ENCODE measurements around the gene SNAPC2.
"Not testable (repeated sequence)": the region's sequence is repeated elsewhere in the genome, so short reads cannot be mapped to it uniquely, and the experiment has no call there.

The SNAPC2 gene

DNA sequence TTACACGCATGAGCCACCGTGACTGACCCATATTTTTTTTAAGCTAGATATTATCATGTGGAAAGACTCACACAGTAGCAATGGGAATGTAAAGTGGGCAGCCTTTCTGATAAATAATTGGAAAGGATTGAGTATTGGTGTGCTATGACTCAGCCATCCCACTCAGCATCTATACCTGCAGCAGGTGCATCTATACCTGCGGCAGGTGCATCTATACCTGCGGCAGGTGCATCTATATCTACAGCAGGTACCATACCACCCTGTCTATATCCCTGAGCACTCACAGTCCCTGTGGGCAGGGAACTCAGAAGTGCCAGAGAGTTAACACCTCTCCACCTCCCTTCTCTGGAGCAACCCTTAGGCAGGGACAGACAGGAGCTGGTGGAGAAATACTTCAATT is 37.0 kb upstream of the SNAPC2 start:
- no peak overlapping the region for H3K4me3 ChIP-seq (ENCODE audit: control insufficient read depth, low read depth, low read length)
- TF ChIP-seq CTCF (conservative IDR thresholded peaks at IDR 0.05; ENCODE audit: control insufficient read depth, insufficient read depth, low read depth, low read length) = no peak
- DNase-seq (ENCODE audit: low read depth) = no peak

DNA sequence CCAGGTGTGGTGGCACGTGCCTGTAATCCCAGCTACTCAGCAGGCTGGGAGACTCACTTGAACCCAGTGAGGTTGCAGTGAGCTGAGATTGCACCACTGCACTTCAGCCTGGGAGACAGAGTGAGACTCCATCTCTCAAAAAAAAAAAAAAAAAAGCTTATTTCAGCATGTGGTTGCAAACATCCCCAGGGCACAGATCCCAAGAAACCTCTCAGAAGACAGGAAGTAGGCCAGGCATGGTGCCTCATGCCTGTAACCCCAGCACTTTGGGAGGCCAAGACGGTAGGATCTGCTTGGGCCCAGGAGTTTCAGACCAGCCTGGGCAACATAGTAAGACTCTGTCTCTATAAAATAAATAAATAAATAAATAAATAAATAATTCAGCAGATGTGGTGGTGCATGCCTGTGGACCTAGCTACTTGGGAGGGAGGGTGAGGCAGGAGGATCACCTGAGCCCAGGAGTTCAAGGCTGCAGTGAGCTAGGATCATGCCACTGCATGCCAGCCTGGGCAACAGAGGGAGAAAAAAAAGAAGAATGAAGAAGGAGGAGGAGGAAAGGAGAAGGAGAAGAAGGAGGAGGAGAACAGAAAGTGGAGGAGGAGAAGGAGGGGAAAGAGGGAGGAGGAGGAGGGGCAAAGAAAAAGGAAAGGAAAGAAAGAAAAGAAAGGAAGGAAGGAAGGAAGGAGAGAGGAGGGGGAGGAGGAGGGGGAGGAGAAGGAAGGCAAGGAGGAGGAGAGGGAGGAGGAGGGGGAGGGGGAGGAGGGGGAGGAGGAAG is 36.2 kb upstream of the SNAPC2 start:
- DNase-seq (ENCODE audit: low read depth) = peak; percentile 47
- no peak for TF ChIP-seq CTCF (conservative IDR thresholded peaks at IDR 0.05; ENCODE audit: control insufficient read depth, insufficient read depth, low read depth, low read length)

DNA sequence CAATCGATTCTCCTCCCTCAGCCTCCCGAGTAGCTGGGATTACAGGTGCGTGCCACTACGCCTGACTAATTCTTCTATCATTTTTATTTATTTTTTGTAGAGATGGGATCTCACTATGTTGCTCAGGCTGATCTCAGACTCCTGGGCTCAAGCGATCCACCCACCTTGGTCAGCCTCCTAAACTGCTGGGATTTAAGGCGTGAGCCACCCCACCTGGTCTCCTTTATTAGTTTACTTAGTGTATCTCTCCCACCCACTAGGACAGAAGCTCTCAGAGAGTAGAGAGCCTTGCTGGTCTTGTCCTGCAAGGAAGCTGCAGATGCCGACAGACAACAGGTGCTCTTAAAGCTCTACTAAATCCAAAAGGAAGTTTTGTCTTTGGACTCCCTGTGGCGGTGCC is 34.3 kb upstream of the SNAPC2 start:
- H3K4me3 ChIP-seq (ENCODE audit: control insufficient read depth, low read depth, low read length) = no peak overlapping the region
- no peak for TF ChIP-seq CTCF (conservative IDR thresholded peaks at IDR 0.05; ENCODE audit: control insufficient read depth, insufficient read depth, low read depth, low read length)
- DNase-seq (ENCODE audit: low read depth) = no peak

More for the DNA sequence above, 36.2 kb upstream of the SNAPC2 start:
- no peak overlapping the region for H3K4me3 ChIP-seq (ENCODE audit: control insufficient read depth, low read depth, low read length)

DNA sequence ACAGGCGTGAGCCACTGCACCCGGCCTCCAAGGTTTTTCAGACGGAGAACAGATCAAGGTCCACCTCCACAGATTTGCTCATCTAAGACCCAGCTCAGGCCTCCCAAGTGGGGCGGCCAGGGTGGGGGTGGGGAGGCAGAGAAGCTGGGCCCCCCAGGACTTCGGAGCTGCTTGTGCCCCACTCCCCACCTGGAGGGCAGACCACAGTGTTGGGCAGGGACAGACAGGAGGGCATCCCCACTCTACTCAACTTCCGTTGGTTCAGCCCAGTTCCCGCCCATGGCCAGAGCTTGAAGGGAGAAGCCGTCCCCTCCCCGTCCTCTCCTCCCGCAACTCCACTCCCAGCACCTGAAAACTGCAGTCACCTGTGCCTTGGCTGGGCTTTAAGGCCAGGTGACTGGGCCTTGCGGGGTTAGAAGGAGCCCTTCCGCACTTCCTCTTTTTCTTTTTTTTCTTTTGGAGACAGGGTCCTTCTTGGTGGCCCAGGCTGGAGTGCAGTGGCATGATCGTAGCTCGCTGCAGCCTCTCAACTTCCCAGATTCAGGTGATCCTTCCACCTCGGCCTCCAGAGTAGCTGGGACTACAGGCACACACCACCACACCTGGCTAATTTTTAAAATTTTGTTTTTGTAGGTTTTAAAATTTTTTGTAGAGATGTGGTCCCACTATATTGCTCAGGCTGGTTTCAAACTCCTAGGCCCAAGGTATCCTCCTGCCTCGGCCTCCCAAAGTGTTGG is 32.6 kb upstream of the SNAPC2 start:
- H3K4me3 ChIP-seq (ENCODE audit: control insufficient read depth, low read depth, low read length) = no peak overlapping the region
- DNase-seq (ENCODE audit: low read depth) = no peak
- TF ChIP-seq CTCF (conservative IDR thresholded peaks at IDR 0.05; ENCODE audit: control insufficient read depth, insufficient read depth, low read depth, low read length) = no peak

DNA sequence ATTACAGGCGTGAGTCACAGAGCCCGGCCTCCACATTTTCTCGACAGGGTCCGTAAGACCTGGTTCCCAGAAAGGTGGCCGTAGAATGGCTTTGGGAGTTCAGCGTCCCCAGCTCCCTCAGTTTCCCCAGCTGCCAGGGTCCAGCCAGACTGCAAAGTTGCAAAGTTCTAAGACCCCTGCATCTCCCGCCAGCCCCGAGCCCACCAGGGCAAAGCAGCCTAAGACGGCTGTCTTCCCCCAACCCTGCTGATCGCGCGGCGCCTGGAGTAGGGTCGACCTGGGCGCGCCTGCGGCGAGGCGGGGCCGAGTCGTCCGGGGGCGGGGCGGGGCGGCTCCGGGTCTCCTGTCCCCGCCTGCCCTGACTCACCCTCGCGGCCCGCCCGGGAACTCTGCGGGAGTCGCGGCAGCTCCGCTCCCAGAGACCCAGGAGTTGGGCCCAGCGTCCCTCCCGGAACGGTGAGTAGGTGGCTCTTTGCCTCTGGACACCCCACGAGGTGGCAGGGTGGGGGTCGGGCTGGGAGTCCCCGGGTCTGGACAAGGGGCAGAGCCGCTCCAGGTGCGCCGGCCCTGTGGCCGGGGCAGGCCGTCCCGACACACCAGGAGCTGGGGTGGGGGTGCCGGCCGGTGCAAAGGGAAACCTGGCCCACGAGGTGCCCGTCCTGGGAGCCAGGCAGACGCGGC is 31.9 kb upstream of the SNAPC2 start, which contains the start of gene LRRC8E:
Gene LRRC8E (plus strand): TSS at position 366 of the 681 bp plus-strand sequence. CDS start 7,094 bp downstream, outside the sequence.
- DNase-seq (ENCODE audit: low read depth) = peak; percentile 60
- no peak for TF ChIP-seq CTCF (conservative IDR thresholded peaks at IDR 0.05; ENCODE audit: control insufficient read depth, insufficient read depth, low read depth, low read length)
- H3K4me3 ChIP-seq (ENCODE audit: control insufficient read depth, low read depth, low read length) = peak within 1 kb of the TSS; percentile 71

- no peak for TF ChIP-seq CTCF (conservative IDR thresholded peaks at IDR 0.05; ENCODE audit: control insufficient read depth, insufficient read depth, low read depth, low read length)
- peak overlapping the region; percentile 71 for H3K4me3 ChIP-seq (ENCODE audit: control insufficient read depth, low read depth, low read length)
- no peak for DNase-seq (ENCODE audit: low read depth)
Measured at GRCh38 chr19:7888826-7889217, 31.3 kb upstream of the SNAPC2 start.

GRCh38 chr19:7893362-7894101 is 26.6 kb upstream of the SNAPC2 start:
- DNase-seq (ENCODE audit: low read depth) = peak; percentile 73
- not testable (repeated sequence) for H3K4me3 ChIP-seq (ENCODE audit: control insufficient read depth, low read depth, low read length)

Measured in fibroblast of mammary gland (primary cell).